HG03457 (cell line): ENCODE results near the gene PDZD11.
"Not testable (repeated sequence)": the region's sequence is repeated elsewhere in the genome, so short reads cannot be mapped to it uniquely, and the experiment has no call there.

Experiments used
- ATAC-seq: cut with Tn5 transposase; IDR thresholded peaks from one replicate; pipeline ENCODE4 v1.9.1; 2021; ENCODE audit warnings: moderate number of reproducible peaks; ENCODE audit not compliant: unreplicated experiment

The PDZD11 gene

DNA sequence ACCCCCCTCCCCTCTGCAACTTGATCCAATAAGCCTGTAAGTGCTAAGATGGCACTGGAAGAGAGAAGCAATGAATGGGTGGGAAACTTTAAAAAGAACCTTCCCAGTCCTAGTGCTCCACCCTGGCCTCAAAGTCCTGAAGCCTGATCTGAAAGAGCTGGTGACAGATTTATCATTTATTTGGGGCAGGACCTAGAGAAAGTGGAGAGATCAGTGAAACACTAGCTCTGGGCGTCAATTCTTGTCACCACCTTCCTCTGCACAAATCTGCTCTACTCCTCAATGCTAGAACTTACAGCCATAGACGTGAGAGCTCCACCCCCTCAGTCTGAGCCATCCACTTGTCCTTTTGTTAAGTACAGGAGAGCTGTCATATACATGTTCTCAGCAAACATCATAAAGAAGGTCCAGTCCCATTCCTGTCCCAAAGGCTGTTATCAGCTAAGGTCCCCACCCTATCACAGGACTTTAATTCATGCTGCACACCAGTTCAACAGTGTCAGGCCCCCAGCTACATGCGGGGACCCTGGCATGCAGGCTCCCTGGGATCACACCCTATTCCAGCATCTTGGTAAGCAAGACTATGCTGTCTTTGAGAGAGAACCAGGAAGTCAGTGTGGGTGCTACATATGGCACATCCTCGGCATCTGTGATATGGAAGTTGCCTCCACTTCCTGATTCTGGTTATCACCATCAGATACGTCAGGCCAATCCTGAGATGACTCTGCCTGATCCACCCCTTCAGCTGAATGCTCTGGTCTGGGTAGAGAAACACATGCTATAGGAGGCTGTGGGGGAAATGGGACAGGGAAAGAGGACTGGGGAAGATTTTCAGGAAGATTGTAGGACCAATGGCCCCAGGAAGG lies 32.1 kb downstream of the PDZD11 start:
- ATAC-seq, result no peak

DNA sequence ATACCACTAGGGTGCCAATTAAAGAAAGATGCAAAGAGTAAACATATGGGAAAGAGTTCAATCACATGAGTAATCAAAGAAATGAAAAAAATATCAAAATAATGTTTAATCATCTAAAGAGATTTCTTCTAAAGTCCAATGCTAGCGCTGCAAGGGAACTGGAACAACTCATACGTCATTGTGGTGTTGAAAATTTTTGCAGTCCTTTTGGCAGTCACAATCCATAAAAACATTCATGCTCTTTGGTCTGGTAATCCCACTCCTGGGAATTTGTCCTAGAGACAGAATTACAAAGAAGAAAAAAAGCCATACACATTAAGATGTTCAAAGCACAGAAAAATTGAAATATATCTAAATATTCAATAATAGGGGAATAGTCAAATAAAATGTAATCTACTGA lies 34.3 kb downstream of the PDZD11 start:
- no peak for ATAC-seq

- no peak for ATAC-seq
Observed at GRCh38 chrX:70254909-70255308, 34.8 kb downstream of the PDZD11 start.

DNA sequence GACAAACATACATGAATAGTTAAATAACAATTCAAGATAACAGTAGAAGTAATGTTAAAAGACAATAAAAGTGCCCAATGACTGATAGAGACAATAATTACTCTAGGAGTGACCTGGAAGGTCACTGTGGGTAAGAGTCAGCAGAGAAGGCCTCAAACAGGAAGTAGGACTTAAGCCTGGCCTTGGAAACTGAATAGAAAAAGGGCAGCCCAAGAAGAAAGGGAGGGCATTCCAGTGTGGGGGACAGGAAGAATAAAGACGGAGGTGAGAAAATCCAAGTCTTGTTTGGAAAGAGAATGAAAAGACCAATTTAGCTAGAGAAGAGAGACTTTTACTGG lies 35.7 kb downstream of the PDZD11 start:
- no peak for ATAC-seq

- no peak for ATAC-seq
Observed at GRCh38 chrX:70253377-70254062, 36.2 kb downstream of the PDZD11 start.

- ATAC-seq, result no peak
Observed at GRCh38 chrX:70252491-70252890, 37.2 kb downstream of the PDZD11 start.

DNA sequence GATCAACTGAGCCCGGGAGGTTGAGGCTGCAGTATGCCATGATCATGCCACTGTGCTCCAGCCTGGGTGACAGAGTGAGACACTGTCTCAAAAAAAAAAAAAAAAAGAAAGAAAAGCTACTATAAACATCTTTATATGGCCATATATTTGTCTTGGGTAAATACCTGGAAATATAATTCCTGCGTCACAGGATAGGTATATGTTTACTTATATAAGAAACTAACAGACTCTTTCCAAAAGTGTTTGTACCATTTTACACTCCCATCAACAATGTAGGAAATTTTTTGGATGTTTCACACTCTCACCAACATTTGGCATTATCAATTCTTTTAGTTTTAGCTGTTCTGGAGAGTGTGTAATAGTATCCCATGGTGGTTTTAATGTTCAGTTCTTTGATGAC lies 42.5 kb downstream of the PDZD11 start:
- ATAC-seq, result no peak

- no peak for ATAC-seq
Observed at GRCh38 chrX:70244881-70245280, 44.8 kb downstream of the PDZD11 start.

DNA sequence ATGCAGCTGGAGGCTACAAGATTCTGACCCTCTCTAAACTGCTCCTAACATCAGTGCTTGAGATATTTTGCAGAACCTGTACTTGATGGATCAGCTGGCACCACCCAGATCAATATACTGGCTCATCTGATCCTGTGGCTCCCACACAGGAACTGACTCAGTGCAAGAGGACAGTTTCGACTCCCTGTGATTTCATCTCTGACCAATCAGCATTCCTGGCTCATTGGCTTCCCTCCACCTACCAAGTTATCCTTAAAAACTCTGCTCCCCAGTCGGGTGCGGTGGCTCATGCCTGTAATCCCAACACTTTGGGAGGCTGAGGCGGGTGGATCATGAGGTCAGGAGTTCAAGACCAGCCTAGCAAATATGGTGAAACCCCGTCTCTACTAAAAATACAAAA lies 46.1 kb downstream of the PDZD11 start:
- not testable (repeated sequence) for ATAC-seq

- ATAC-seq, result no peak
Observed at GRCh38 chrX:70241501-70241900, 48.2 kb downstream of the PDZD11 start.

GRCh38 chrX:70240751-70241150 lies 49.0 kb downstream of the PDZD11 start:
- no peak for ATAC-seq
